Dermis blood vessel endothelial cell (primary cell): ENCODE data around the gene EBLN2. TPM values are rescaled to one million over a fixed set of nuclear protein-coding genes. Genes with fewer than 3 reads are reported as not detected.

Experiments
- DNase-seq: peaks from one replicate; pipeline ENCODE4 v3.0.0; 2010
- total RNA-seq: library from RNA; depleted of rRNA; stranded (reverse); fragments of >200 nt; gene quantifications from 2 replicates; pipeline ENCODE4 v1.2.3, GENCODE V29; 2014

Gene EBLN2
- total RNA-seq, 1 donor from 2014 or later = 9.7 TPM

DNA sequence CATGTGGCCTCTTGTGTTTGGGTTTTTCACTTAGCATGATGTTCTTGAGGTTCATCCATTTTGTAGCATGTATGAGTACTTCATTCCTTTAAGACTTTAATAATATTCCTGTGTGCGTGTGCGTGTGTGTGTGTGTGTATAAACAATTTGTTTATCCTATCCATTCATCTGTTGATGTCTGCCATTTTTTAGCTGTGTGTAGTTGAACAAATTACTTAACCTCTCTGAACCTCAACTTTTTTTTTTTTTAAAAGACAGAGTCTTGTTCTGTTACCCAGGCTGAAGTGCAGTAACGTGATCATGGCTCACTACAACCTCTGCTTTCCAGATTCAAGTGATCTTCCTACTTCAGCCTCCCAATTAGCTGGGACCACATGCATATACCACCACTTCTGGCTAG, 47.3 kb downstream of the EBLN2 start:
- DNase-seq = no peak

DNA sequence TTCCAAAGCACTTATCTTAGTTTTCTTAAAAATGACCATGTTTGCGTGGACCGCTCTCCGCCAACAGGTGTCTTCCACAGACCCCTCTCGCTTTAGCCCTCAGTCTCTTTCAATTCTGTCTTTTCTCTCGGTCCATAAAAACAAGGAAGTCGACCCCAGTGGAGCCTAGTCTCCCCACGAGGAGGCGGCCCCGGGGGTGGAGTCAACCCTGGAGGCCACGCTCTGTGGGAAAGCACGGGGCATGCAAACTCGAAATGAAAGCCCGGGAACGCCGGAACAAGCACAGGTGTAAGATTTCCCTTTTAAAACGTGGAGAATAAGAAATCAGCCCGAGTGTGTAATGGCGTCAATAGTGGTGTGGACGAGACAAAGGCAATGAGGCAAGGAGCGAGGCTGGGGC, 49.1 kb downstream of the EBLN2 start:
- DNase-seq = no peak

Other genes with a start within 250 kb of the EBLN2 start
- 19.6 and 22.7 TPM in 2 replicates for gene SHQ1, start 213.2 kb upstream of the EBLN2 start, total RNA-seq
- under 0.01 and 0.09 TPM in 2 replicates for gene GXYLT2, start 173.6 kb upstream of the EBLN2 start, total RNA-seq
- gene PPP4R2, start 64.8 kb upstream of the EBLN2 start, total RNA-seq = 73.9 and 91.4 TPM in 2 replicates